ENCODE measurements around the gene CCT5.

DNA sequence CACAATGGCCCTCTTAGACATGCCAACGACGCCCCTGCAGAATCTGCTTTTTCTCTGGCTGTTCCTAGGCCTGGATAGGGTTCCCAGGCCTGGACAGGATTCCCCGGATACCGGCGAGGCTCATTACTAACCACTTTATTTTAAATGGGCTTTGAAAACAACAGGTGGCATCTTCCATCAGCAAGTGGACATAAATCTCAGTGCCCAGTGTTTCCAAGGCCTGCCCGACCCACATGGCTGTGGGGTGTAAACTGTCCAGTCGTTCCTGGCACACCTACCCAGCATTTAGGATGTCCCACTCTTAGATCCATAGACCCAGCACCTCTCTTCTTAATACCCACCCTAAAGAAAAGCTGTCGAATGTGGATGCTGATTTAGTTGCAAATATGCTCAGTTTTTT lies 56.7 kb downstream of the CCT5 start:
- no peak for TF ChIP-seq CTCF (IDR thresholded peaks at IDR 0.05; ENCODE audit: low read length)
- TF ChIP-seq EZH2 (IDR thresholded peaks at IDR 0.05; ENCODE audit: borderline replicate concordance, low read length): no peak

Data from OCI-LY1 (cell line).